ENCODE results near the gene SERP2. TPM values are rescaled to one million over a fixed set of nuclear protein-coding genes. Genes with fewer than 3 reads are reported as not detected.

The SERP2 gene
- polyA plus RNA-seq, 2 of the 4 experiments (the other 2 are of a cell fraction): not detected

DNA sequence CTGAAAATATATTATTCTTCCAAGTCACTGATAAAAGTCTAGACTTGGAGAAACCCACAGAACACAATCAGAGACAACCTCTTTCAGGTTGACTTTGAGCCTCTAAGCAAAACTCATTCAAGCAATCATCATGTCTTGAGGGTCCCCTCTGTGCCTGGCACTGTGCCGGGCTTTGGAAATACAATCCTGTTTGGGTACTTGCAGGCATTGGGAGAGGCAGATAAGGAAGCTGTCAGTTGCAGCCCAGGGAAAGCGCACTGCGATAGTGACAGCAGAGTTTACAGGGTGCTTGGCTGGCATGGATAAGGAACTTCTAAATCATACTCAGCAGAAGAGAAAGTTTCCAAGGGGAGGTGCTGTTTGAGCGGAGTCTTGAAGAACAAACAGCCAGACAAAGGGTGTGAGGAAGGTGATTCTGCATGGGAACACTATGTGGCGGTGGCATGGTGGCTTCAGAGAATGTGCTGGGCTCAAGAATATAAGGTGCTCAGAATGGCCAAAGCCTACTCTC is 9.1 kb downstream of the SERP2 start:
- ATAC-seq (no peak), DNase-seq (ENCODE audit: low read depth in 1 of 2, low spot score in 1 of 2) (no peak), FAIRE-seq (no peak)
- TF ChIP-seq NR3C1 (IDR thresholded peaks at IDR 0.05): no peak
- TF ChIP-seq HDAC2 (IDR thresholded peaks at IDR 0.05): no peak
- TF ChIP-seq CBX2 (IDR thresholded peaks at IDR 0.05; ENCODE audit: borderline replicate concordance, low read depth): no peak
- TF ChIP-seq TFCP2L1 (CRISPR knock-in tag; IDR thresholded peaks at IDR 0.05): no peak
- TF ChIP-seq RNF2 (IDR thresholded peaks at IDR 0.05; ENCODE audit: borderline replicate concordance, low read depth): no peak
- TF ChIP-seq MAZ (IDR thresholded peaks at IDR 0.05; ENCODE audit: borderline replicate concordance, low read depth, low read length): no peak
- TF ChIP-seq, protein P1, sequence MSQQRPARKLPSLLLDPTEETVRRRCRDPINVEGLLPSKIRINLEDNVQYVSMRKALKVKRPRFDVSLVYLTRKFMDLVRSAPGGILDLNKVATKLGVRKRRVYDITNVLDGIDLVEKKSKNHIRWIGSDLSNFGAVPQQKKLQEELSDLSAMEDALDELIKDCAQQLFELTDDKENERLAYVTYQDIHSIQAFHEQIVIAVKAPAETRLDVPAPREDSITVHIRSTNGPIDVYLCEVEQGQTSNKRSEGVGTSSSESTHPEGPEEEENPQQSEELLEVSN (IDR thresholded peaks at IDR 0.05; ENCODE audit: borderline replicate concordance, low read depth): no peak
- no peak overlapping the region for H3K27ac ChIP-seq
- CTCF ChIA-PET: no interaction called here
- H3K4me2 ChIP-seq: no peak overlapping the region
- POLR2A ChIA-PET: no interaction called here
- H3K4me3 ChIP-seq: no peak overlapping the region
- 92% methylated on average over 5 of the region's 5 CpGs for WGBS (ENCODE audit: missing lambda C conversion rate)
- H3K9me3 ChIP-seq: no peaks in the 10 kb centered on the region
- H3K4me1 ChIP-seq: peaks cover 8% of the 10 kb centered on the region

DNA sequence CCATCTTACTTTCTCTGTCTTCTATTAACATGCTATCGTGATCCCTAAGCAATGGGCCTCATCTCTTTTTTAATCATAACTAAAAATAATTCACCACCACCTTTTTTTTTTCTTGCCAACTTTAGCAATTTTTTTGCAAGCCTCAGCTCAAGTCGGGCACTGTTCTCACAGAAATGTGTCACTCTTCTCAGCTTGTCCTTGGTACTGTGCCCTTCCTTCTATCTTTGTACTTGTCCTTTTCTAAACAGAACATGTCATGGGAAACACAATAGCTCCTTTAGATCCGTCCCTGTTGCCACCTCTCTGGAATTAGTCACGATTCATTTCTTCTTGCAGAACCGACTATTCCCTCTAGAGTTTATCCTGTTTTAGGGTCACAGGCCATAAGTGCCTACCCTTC is 10.3 kb downstream of the SERP2 start:
- H3K9me3 ChIP-seq: no peaks in the 10 kb centered on the region
- no peak overlapping the region for H3K4me3 ChIP-seq
- FAIRE-seq: no peak
- DNase-seq (ENCODE audit: low read depth in 1 of 2, low spot score in 1 of 2): no peak
- ChIA-PET CTCF (interaction anchor here (1.2 kb wide), 1 partner anchor 13 kb away, joined by 3 read pairs; no protein-coding TSS in a partner anchor), POLR2A (no interaction called here)
- TF ChIP-seq POLR2A (IDR thresholded peaks at IDR 0.05; ENCODE audit: low read length) (no peak), RNF2 (IDR thresholded peaks at IDR 0.05; ENCODE audit: borderline replicate concordance, low read depth) (no peak)
- H3K4me2 ChIP-seq: no peak overlapping the region
- peaks cover 8% of the 10 kb centered on the region for H3K4me1 ChIP-seq
- WGBS (ENCODE audit: missing lambda C conversion rate): 66% methylated on average over 5 of the region's 5 CpGs
- ATAC-seq: no peak
- no peak overlapping the region for H3K27ac ChIP-seq

DNA sequence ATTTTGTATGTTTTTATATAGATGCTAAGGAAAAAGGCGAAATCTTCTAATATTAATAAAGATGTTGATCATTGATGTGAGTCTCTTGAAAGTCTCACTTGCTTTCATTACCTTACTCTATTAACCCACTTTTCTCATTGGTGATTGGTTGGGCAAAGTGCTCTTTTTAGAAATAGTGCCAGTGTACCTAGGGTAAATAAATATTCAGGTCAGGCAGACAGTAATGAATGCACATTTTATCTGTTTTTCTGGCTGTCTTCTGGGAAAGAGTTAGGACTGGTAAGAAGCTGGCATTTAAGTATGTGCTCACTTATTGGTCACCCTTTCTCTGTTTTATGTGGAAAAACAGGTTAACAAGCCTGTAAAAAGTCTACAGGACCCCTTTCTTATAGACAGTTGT is 11.2 kb downstream of the SERP2 start:
- H3K27ac ChIP-seq: no peak overlapping the region
- ChIA-PET CTCF (interaction anchor here (1.2 kb wide), 1 partner anchor 12 kb away, joined by 3 read pairs; no protein-coding TSS in a partner anchor), POLR2A (no interaction called here)
- H3K9me3 ChIP-seq: no peaks in the 10 kb centered on the region
- 90% methylated on average over 1 of the region's 1 CpG for WGBS (ENCODE audit: missing lambda C conversion rate)
- H3K4me2 ChIP-seq: no peak overlapping the region
- peaks cover 8% of the 10 kb centered on the region for H3K4me1 ChIP-seq
- DNase-seq (ENCODE audit: low read depth in 1 of 2, low spot score in 1 of 2) (no peak), FAIRE-seq (no peak), ATAC-seq (no peak)
- H3K4me3 ChIP-seq: no peak overlapping the region
- TF ChIP-seq, protein P2, sequence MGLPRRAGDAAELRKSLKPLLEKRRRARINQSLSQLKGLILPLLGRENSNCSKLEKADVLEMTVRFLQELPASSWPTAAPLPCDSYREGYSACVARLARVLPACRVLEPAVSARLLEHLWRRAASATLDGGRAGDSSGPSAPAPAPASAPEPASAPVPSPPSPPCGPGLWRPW (IDR thresholded peaks at IDR 0.05): no peak
- TF ChIP-seq TFCP2L1 (CRISPR knock-in tag; IDR thresholded peaks at IDR 0.05) (no peak), MAZ (IDR thresholded peaks at IDR 0.05; ENCODE audit: borderline replicate concordance, low read depth, low read length) (no peak), TP53 (CRISPR knock-in tag; IDR thresholded peaks at IDR 0.05) (no peak), HDAC2 (IDR thresholded peaks at IDR 0.05) (no peak), PHF8 (IDR thresholded peaks at IDR 0.05; ENCODE audit: borderline replicate concordance, low read depth) (no peak), ZC3H11A (IDR thresholded peaks at IDR 0.05) (no peak), KDM1A (IDR thresholded peaks at IDR 0.05; ENCODE audit: low read depth) (no peak), RCOR1 (IDR thresholded peaks at IDR 0.05; ENCODE audit: low read depth, low read length) (no peak), FOSB (CRISPR knock-in tag; IDR thresholded peaks at IDR 0.05) (no peak), KDM5A (IDR thresholded peaks at IDR 0.05) (no peak), ZSCAN20 (CRISPR knock-in tag; IDR thresholded peaks at IDR 0.05) (no peak), EP300 (IDR thresholded peaks at IDR 0.05) (no peak), RNF2 (IDR thresholded peaks at IDR 0.05; ENCODE audit: borderline replicate concordance, low read depth) (no peak), SREBF2 (IDR thresholded peaks at IDR 0.05) (no peak)
- TF ChIP-seq, protein P3, sequence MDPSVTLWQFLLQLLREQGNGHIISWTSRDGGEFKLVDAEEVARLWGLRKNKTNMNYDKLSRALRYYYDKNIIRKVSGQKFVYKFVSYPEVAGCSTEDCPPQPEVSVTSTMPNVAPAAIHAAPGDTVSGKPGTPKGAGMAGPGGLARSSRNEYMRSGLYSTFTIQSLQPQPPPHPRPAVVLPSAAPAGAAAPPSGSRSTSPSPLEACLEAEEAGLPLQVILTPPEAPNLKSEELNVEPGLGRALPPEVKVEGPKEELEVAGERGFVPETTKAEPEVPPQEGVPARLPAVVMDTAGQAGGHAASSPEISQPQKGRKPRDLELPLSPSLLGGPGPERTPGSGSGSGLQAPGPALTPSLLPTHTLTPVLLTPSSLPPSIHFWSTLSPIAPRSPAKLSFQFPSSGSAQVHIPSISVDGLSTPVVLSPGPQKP (IDR thresholded peaks at IDR 0.05; ENCODE audit: low read depth, low read length): no peak
- TF ChIP-seq, protein P4, sequence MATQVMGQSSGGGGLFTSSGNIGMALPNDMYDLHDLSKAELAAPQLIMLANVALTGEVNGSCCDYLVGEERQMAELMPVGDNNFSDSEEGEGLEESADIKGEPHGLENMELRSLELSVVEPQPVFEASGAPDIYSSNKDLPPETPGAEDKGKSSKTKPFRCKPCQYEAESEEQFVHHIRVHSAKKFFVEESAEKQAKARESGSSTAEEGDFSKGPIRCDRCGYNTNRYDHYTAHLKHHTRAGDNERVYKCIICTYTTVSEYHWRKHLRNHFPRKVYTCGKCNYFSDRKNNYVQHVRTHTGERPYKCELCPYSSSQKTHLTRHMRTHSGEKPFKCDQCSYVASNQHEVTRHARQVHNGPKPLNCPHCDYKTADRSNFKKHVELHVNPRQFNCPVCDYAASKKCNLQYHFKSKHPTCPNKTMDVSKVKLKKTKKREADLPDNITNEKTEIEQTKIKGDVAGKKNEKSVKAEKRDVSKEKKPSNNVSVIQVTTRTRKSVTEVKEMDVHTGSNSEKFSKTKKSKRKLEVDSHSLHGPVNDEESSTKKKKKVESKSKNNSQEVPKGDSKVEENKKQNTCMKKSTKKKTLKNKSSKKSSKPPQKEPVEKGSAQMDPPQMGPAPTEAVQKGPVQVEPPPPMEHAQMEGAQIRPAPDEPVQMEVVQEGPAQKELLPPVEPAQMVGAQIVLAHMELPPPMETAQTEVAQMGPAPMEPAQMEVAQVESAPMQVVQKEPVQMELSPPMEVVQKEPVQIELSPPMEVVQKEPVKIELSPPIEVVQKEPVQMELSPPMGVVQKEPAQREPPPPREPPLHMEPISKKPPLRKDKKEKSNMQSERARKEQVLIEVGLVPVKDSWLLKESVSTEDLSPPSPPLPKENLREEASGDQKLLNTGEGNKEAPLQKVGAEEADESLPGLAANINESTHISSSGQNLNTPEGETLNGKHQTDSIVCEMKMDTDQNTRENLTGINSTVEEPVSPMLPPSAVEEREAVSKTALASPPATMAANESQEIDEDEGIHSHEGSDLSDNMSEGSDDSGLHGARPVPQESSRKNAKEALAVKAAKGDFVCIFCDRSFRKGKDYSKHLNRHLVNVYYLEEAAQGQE (IDR thresholded peaks at IDR 0.05): no peak
- TF ChIP-seq, protein P5, sequence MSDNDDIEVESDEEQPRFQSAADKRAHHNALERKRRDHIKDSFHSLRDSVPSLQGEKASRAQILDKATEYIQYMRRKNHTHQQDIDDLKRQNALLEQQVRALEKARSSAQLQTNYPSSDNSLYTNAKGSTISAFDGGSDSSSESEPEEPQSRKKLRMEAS (IDR thresholded peaks at IDR 0.05): no peak
- TF ChIP-seq, protein P6, sequence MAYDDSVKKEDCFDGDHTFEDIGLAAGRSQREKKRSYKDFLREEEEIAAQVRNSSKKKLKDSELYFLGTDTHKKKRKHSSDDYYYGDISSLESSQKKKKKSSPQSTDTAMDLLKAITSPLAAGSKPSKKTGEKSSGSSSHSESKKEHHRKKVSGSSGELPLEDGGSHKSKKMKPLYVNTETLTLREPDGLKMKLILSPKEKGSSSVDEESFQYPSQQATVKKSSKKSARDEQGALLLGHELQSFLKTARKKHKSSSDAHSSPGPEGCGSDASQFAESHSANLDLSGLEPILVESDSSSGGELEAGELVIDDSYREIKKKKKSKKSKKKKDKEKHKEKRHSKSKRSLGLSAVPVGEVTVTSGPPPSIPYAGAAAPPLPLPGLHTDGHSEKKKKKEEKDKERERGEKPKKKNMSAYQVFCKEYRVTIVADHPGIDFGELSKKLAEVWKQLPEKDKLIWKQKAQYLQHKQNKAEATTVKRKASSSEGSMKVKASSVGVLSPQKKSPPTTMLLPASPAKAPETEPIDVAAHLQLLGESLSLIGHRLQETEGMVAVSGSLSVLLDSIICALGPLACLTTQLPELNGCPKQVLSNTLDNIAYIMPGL (CRISPR knock-in tag; IDR thresholded peaks at IDR 0.05; ENCODE audit: borderline replicate concordance): no peak

Measured in A549 (cell line).